SK-N-SH treated with all-trans-retinoic acid at 6 μM for 48 hours (cell line): ENCODE measurements around the gene TSKU.

ENCODE experiments used
- ATAC-seq: fragments of 200-7000 bp; cut with Tn5 transposase; 3 replicates; pipeline ENCODE4 v1.9.1; 2020; ENCODE audit warnings: mild to moderate bottlenecking, moderate library complexity
- ARNTL ChIP-seq: fragments of 450-650 bp; formaldehyde crosslinking; IDR thresholded peaks from 2 replicates; pipeline ENCODE4 v1.5.0; 2020; ENCODE audit warnings: low read depth, mild to moderate bottlenecking, moderate library complexity, borderline replicate concordance
- BACH2 ChIP-seq: fragments of 250-450 bp; sonication (Bioruptor Pico); IDR thresholded peaks from 2 replicates; pipeline ENCODE4 v1.9.0; 2021; ENCODE audit warnings: mild to moderate bottlenecking, borderline replicate concordance
- ESRRG ChIP-seq: fragments of 250-450 bp; sonication (Bioruptor Pico); IDR thresholded peaks from 2 replicates; pipeline ENCODE4 v1.6.1; 2021; ENCODE audit warnings: mild to moderate bottlenecking
- OSR1 ChIP-seq: fragments of 250-450 bp; sonication (Bioruptor Pico); IDR thresholded peaks from 2 replicates; pipeline ENCODE4 v1.8.0; 2022; ENCODE audit warnings: moderate library complexity, mild to moderate bottlenecking, inconsistent platforms
- PPARA ChIP-seq: fragments of 250-450 bp; sonication (Bioruptor Pico); IDR thresholded peaks from 2 replicates; pipeline ENCODE4 v1.5.0; 2020; ENCODE audit warnings: mild to moderate bottlenecking, borderline replicate concordance
- RARB ChIP-seq: fragments of 250-450 bp; sonication (Bioruptor Pico); IDR thresholded peaks from 2 replicates; pipeline ENCODE4 v1.8.0; 2021; ENCODE audit warnings: mild to moderate bottlenecking, moderate library complexity
- SNAI2 ChIP-seq: fragments of 250-450 bp; sonication (Bioruptor Pico); IDR thresholded peaks from 2 replicates; pipeline ENCODE4 v1.5.0; 2020; ENCODE audit warnings: mild to moderate bottlenecking, moderate library complexity
- TCF4 ChIP-seq: fragments of 250-450 bp; sonication (Bioruptor Pico); IDR thresholded peaks from 2 replicates; pipeline ENCODE4 v1.8.0; 2021; ENCODE audit warnings: mild to moderate bottlenecking, moderate library complexity, borderline replicate concordance
- TOX ChIP-seq: fragments of 250-450 bp; sonication (Bioruptor Pico); IDR thresholded peaks from 2 replicates; pipeline ENCODE4 v1.8.0; 2021; ENCODE audit warnings: mild to moderate bottlenecking, moderate library complexity, borderline replicate concordance
- ZC3H10 ChIP-seq: fragments of 250-450 bp; sonication (Bioruptor Pico); IDR thresholded peaks from 2 replicates; pipeline ENCODE4 v1.5.1; 2021; ENCODE audit warnings: mild to moderate bottlenecking, moderate library complexity
- ZFP3 ChIP-seq: fragments of 250-450 bp; sonication (Bioruptor Pico); IDR thresholded peaks from 2 replicates; pipeline ENCODE4 v1.5.0; 2020; ENCODE audit warnings: mild to moderate bottlenecking, moderate library complexity
- ZFP30 ChIP-seq: fragments of 450-650 bp; formaldehyde crosslinking; IDR thresholded peaks from 2 replicates; pipeline ENCODE4 v1.5.0; 2022; ENCODE audit warnings: mild to moderate bottlenecking, moderate library complexity
- ZNF70 ChIP-seq: fragments of 450-650 bp; formaldehyde crosslinking; IDR thresholded peaks from 2 replicates; pipeline ENCODE4 v1.5.0; 2020; ENCODE audit warnings: mild to moderate bottlenecking, moderate library complexity
- TF ChIP-seq, protein P1 (sequence below): fragments of 250-450 bp; sonication (Bioruptor Pico); IDR thresholded peaks from 2 replicates; pipeline ENCODE4 v1.8.0; 2020; ENCODE audit warnings: mild to moderate bottlenecking, moderate library complexity, borderline replicate concordance
- TF ChIP-seq, protein P2 (sequence below): fragments of 250-450 bp; sonication (Bioruptor Pico); IDR thresholded peaks from 2 replicates; pipeline ENCODE4 v1.5.1; 2021; ENCODE audit warnings: mild to moderate bottlenecking, moderate library complexity
- TF ChIP-seq, protein P3 (sequence below): fragments of 250-450 bp; sonication (Bioruptor Pico); IDR thresholded peaks from 2 replicates; pipeline ENCODE4 v1.5.1; 2020; ENCODE audit warnings: low read depth, mild to moderate bottlenecking, moderate library complexity
- TF ChIP-seq, protein P4 (sequence below): fragments of 250-450 bp; sonication (Bioruptor Pico); IDR thresholded peaks from 2 replicates; pipeline ENCODE4 v1.5.0; 2020; ENCODE audit warnings: mild to moderate bottlenecking, moderate library complexity

Gene TSKU

DNA sequence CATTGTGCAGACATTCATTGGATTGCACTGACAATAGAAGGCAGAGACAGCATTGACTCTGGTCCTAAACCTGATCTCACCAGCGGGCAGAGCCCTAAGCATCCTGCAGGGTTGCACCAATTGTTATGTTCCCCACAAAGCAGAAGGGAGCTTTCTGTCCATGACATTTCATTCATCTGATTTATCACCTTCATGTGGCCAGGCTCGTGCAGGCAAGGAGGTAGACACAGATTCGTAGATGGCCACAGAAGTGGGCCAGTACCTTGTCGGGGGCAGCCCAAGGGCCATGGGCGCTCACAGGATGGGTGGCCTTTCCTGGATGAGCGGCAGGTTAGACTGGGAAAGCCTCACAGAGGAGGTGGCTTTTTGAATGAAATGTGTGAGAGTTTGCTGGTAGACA is 2.9 kb downstream of the TSKU start:
- no peak for TF ChIP-seq BACH2 (CRISPR knock-in tag)
- no peak for TF ChIP-seq ZNF70
- TF ChIP-seq, protein P1, sequence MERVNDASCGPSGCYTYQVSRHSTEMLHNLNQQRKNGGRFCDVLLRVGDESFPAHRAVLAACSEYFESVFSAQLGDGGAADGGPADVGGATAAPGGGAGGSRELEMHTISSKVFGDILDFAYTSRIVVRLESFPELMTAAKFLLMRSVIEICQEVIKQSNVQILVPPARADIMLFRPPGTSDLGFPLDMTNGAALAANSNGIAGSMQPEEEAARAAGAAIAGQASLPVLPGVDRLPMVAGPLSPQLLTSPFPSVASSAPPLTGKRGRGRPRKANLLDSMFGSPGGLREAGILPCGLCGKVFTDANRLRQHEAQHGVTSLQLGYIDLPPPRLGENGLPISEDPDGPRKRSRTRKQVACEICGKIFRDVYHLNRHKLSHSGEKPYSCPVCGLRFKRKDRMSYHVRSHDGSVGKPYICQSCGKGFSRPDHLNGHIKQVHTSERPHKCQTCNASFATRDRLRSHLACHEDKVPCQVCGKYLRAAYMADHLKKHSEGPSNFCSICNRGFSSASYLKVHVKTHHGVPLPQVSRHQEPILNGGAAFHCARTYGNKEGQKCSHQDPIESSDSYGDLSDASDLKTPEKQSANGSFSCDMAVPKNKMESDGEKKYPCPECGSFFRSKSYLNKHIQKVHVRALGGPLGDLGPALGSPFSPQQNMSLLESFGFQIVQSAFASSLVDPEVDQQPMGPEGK (CRISPR knock-in tag), result no peak
- TF ChIP-seq RARB (CRISPR knock-in tag), result no peak
- TF ChIP-seq, protein P2, sequence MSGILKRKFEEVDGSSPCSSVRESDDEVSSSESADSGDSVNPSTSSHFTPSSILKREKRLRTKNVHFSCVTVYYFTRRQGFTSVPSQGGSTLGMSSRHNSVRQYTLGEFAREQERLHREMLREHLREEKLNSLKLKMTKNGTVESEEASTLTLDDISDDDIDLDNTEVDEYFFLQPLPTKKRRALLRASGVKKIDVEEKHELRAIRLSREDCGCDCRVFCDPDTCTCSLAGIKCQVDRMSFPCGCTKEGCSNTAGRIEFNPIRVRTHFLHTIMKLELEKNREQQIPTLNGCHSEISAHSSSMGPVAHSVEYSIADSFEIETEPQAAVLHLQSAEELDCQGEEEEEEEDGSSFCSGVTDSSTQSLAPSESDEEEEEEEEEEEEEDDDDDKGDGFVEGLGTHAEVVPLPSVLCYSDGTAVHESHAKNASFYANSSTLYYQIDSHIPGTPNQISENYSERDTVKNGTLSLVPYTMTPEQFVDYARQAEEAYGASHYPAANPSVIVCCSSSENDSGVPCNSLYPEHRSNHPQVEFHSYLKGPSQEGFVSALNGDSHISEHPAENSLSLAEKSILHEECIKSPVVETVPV (CRISPR knock-in tag), result no peak
- TF ChIP-seq, protein P3, sequence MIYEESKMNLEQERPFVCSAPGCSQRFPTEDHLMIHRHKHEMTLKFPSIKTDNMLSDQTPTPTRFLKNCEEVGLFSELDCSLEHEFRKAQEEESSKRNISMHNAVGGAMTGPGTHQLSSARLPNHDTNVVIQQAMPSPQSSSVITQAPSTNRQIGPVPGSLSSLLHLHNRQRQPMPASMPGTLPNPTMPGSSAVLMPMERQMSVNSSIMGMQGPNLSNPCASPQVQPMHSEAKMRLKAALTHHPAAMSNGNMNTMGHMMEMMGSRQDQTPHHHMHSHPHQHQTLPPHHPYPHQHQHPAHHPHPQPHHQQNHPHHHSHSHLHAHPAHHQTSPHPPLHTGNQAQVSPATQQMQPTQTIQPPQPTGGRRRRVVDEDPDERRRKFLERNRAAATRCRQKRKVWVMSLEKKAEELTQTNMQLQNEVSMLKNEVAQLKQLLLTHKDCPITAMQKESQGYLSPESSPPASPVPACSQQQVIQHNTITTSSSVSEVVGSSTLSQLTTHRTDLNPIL (CRISPR knock-in tag), result no peak
- TF ChIP-seq PPARA, result no peak
- no peak for ATAC-seq

DNA sequence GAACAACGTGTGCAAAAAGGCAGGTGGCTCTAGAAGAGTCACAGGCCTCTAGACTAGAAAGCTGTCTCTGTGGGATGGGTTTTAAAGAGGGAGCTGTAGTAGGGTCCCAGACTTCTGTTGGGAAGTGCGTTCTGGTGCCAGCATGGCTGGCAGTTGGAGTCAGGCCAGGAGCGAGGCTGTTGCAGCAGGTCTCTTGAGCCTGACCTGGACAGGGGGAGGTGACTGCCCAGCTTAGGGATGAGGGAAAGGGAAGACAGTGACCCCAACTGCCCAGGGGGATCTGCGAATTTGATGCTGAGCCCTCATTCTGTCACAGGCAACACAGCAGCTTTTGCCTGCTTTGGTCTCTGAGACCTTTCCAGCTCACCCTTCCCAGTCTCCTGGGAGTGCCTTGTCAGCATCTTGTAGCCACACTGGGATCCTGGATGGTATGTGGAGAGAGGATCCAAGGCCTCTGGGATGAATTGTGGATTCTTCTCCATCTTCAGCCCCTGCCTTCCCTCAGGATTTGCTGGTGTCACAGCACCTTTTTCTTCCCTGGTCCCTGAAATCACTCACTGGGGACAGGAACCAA is 3.4 kb downstream of the TSKU start:
- TF ChIP-seq ZC3H10 (CRISPR knock-in tag), result no peak
- TF ChIP-seq OSR1 (CRISPR knock-in tag), result no peak
- TF ChIP-seq PPARA, result no peak
- TF ChIP-seq, protein P4, sequence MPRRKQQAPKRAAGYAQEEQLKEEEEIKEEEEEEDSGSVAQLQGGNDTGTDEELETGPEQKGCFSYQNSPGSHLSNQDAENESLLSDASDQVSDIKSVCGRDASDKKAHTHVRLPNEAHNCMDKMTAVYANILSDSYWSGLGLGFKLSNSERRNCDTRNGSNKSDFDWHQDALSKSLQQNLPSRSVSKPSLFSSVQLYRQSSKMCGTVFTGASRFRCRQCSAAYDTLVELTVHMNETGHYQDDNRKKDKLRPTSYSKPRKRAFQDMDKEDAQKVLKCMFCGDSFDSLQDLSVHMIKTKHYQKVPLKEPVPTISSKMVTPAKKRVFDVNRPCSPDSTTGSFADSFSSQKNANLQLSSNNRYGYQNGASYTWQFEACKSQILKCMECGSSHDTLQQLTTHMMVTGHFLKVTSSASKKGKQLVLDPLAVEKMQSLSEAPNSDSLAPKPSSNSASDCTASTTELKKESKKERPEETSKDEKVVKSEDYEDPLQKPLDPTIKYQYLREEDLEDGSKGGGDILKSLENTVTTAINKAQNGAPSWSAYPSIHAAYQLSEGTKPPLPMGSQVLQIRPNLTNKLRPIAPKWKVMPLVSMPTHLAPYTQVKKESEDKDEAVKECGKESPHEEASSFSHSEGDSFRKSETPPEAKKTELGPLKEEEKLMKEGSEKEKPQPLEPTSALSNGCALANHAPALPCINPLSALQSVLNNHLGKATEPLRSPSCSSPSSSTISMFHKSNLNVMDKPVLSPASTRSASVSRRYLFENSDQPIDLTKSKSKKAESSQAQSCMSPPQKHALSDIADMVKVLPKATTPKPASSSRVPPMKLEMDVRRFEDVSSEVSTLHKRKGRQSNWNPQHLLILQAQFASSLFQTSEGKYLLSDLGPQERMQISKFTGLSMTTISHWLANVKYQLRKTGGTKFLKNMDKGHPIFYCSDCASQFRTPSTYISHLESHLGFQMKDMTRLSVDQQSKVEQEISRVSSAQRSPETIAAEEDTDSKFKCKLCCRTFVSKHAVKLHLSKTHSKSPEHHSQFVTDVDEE (CRISPR knock-in tag), result no peak
- TF ChIP-seq TCF4 (CRISPR knock-in tag), result no peak
- TF ChIP-seq, protein P3 (CRISPR knock-in tag), result no peak
- TF ChIP-seq TOX (CRISPR knock-in tag), result no peak

DNA sequence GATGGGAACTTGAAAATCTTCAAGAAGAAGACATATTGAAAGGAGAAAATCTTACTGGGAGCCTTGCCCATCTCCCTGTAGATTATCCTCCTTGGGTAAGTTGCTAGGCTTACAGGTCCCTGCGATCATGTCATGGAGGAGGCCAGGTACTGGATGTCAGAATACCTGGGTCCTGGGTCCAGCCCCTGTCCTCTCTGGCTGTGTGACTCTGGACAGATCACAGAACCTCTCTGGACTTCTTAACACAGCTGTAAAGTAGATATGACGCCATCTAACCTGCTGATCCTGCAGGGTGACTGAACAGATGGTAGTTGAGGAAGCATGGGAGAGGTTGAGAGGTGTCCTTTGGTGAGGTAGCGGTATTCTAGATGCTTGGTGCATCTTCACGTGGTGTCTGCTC is 4.1 kb downstream of the TSKU start:
- TF ChIP-seq, protein P3 (CRISPR knock-in tag), result no peak
- TF ChIP-seq ZFP3 (no peak), OSR1 (CRISPR knock-in tag) (no peak)
- TF ChIP-seq, protein P2 (CRISPR knock-in tag), result no peak
- ATAC-seq, result no peak

More for the DNA sequence above, 3.4 kb downstream of the TSKU start:
- ATAC-seq, result no peak

DNA sequence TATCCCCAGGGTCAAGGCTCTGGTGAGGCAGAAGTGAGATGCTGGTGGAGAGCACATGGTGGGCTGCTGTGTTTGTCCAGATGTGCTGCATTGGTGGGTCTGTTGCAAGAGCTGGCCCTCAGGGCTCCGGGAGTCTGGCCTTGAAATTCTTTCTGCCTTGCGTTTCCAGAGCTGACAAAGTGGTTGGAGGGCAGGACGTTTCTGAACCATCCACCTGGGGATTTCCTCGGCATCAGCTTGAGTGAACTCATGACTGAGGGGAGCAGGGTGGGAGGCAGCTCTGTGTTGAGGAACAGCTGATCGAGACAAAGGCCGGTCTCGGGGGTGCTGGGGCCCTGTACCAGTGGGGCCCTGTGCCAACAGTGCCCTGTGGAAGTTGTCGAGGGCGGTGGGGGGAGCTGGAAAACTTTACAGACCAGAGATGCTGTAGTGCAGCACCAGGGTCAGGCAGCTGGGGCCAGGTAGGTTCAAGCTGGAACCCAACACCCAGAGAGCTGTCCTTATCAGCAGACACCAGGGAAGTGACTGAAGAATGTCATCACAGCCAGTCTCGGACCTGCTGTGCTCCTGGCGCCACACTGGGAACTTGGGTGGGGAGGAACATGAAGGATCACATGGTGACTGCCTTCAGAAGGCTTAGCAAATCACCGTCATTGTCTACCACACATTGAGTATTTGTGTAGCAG is 4.9 kb downstream of the TSKU start:
- no peak for ATAC-seq
- TF ChIP-seq ESRRG, result no peak
- TF ChIP-seq, protein P1 (CRISPR knock-in tag), result no peak
- no peak for TF ChIP-seq TCF4 (CRISPR knock-in tag)
- TF ChIP-seq PPARA, result no peak
- TF ChIP-seq ZNF70, result no peak
- TF ChIP-seq ZFP3, result no peak
- TF ChIP-seq, protein P3 (CRISPR knock-in tag), result no peak
- no peak for TF ChIP-seq OSR1 (CRISPR knock-in tag)
- no peak for TF ChIP-seq TOX (CRISPR knock-in tag)
- TF ChIP-seq ARNTL (CRISPR knock-in tag), result no peak
- no peak for TF ChIP-seq RARB (CRISPR knock-in tag)
- TF ChIP-seq ZFP30, result no peak
- TF ChIP-seq SNAI2 (CRISPR knock-in tag), result no peak
- no peak for TF ChIP-seq ZC3H10 (CRISPR knock-in tag)
